ENCODE measurements around the gene THAP7.

THAP7 gene

DNA sequence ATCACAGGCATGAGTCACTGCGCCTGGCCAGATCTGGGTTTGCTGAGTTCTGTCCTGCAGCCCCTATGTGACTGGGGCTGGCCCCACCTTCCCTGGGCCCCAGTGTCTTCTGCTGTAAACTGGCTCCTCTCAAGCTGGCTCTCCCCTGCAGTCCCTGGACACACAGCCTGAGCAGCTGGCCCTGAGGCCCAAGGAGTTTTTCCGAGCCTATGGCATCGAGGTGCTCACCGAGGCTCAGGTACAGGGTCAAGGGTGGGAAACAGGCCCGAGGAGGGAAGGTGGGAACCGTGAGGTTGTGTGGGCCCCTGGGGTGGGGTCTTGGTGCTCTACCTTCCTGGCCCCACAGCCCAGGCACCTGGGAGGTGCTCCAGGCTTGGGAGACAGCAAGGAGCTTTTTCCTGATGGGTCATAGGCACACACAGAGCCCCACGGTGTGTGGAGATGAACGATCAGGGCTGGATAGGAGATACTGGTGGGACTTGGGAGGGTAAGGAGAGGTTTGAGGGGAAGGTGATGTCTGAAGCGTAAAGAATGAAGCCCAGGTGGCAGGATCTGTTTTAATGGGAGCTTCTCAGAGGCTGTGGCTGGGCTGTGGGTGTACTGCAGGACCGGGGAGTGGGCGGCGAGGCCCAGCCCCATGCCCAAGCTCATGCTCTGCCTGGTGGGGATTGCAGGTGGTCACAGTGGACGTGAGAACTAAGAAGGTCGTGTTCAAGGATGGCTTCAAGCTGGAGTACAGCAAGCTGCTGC, 26.2 kb downstream of the THAP7 start:
- Histone ChIP-seq H3K9me3 (replicated peaks in 1 of 2; ENCODE audit: control insufficient read depth in 2 of 2, insufficient read depth in 1 of 2, low read depth in 1 of 2, low read length in 2 of 2) (peaks cover 7 to 9% of the 10 kb centered on the region in 2 donors), H2BK5ac (ENCODE audit: low read length) (no peak overlapping the region), H2BK12ac (ENCODE audit: low read length) (peak overlapping the region; percentile 47), H3K4me2 (ENCODE audit: insufficient read depth, low read length, poor library complexity, severe bottlenecking) (no peak overlapping the region), H2BK15ac (ENCODE audit: low read length) (no peak overlapping the region), H3K79me1 (ENCODE audit: low read depth, low read length) (no peaks in the 10 kb centered on the region), H3K4me3 (ENCODE audit: low read length in 2 of 2) (no peak overlapping the region), H3K18ac (ENCODE audit: low read length) (no peak overlapping the region), H2AK5ac (ENCODE audit: low read depth, low read length) (no peak overlapping the region), H3K14ac (ENCODE audit: low read length) (peak overlapping the region; percentile 23), H3K4me1 (ENCODE audit: control insufficient read depth in 2 of 2, insufficient read depth in 1 of 2, low read depth in 1 of 2, low read length in 2 of 2) (peaks cover 18 to 33% of the 10 kb centered on the region in 2 donors), H3K27me3 (ENCODE audit: control insufficient read depth in 3 of 3, insufficient read depth in 3 of 3, low read depth in 1 of 3, low read length in 3 of 3) (no peaks in the 10 kb centered on the region), H4K8ac (ENCODE audit: low read depth, low read length) (no peak overlapping the region), H2AFZ (ENCODE audit: low read length) (no peak overlapping the region), H2BK120ac (ENCODE audit: low read depth, low read length) (peak overlapping the region; percentile 11), H4K91ac (ENCODE audit: low read depth, low read length, poor library complexity) (no peak overlapping the region), H3K4ac (ENCODE audit: low read length) (no peak overlapping the region), H3K27ac (replicated peaks; ENCODE audit: low read length) (no peak overlapping the region), H3K23ac (ENCODE audit: low read depth, low read length, poor library complexity) (peak overlapping the region; percentile 45), H3K9ac (ENCODE audit: low read depth, low read length, poor library complexity) (no peak overlapping the region), H3K36me3 (replicated peaks in 1 of 2; ENCODE audit: control insufficient read depth in 2 of 2, insufficient read depth in 2 of 2, low read length in 2 of 2) (no peaks in the 10 kb centered on the region)
- DNase-seq (ENCODE audit: low spot score), result no peak
- no CpG with 5 or more reads among the region's 14 CpGs for WGBS, 2 donors (ENCODE audit: extremely low coverage in 2 of 2, insufficient read length in 2 of 2, insufficient replicate concordance in 1 of 2)

DNA sequence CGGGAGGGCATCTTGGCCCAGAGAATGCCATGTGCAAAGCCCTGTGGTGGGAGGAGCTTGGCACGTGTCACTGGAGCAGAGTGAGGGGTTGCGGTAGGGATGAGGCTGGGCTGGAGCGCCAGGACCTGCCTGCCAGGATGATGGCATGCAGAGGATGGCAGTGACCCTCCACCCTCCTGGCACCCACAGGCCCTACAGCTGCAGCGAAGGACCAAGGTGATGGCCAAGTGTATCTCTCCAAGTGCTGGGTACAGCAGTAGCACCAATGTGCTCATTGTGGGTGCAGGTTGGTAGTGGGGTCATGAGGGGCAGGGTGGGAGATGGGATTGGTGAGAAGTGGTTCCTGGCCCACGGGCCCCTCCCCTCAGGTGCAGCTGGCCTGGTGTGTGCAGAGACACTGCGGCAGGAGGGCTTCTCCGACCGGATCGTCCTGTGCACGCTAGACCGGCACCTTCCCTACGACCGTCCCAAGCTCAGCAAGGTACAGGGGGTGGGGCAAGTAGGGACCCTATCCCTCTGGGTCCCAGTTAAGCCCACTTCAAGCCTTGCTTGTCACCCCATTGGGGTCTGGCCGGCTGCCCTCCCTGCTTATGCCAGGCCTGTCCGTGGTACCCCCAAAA, 27.5 kb downstream of the THAP7 start:
- no peaks in the 10 kb centered on the region for H3K79me1 ChIP-seq (ENCODE audit: low read depth, low read length)
- H2BK12ac ChIP-seq (ENCODE audit: low read length), result peak overlapping the region; percentile 76
- no peak overlapping the region for H2AFZ ChIP-seq (ENCODE audit: low read length)
- WGBS, 2 donors (ENCODE audit: extremely low coverage in 2 of 2, insufficient read length in 2 of 2, insufficient replicate concordance in 1 of 2), result no CpG with 5 or more reads among the region's 16 CpGs
- no peaks in the 10 kb centered on the region for H3K27me3 ChIP-seq (ENCODE audit: control insufficient read depth in 3 of 3, insufficient read depth in 3 of 3, low read depth in 1 of 3, low read length in 3 of 3)
- H3K4me2 ChIP-seq (ENCODE audit: insufficient read depth, low read length, poor library complexity, severe bottlenecking), result no peak overlapping the region
- peak overlapping the region; percentile 79 for H2AK5ac ChIP-seq (ENCODE audit: low read depth, low read length)
- peak overlapping the region in 1 of 2 donors; percentile 10 for H3K4me3 ChIP-seq (ENCODE audit: low read length in 2 of 2)
- DNase-seq (ENCODE audit: low spot score), result no peak
- no peak overlapping the region for H3K27ac ChIP-seq (replicated peaks; ENCODE audit: low read length)
- H3K36me3 ChIP-seq (replicated peaks in 1 of 2; ENCODE audit: control insufficient read depth in 2 of 2, insufficient read depth in 2 of 2, low read length in 2 of 2), result no peaks in the 10 kb centered on the region
- no peak overlapping the region for H2BK5ac ChIP-seq (ENCODE audit: low read length)
- H4K91ac ChIP-seq (ENCODE audit: low read depth, low read length, poor library complexity), result no peak overlapping the region
- H2BK15ac ChIP-seq (ENCODE audit: low read length), result peak overlapping the region; percentile 84
- no peak overlapping the region for H3K14ac ChIP-seq (ENCODE audit: low read length)
- H3K4ac ChIP-seq (ENCODE audit: low read length), result peak overlapping the region; percentile 28
- peak overlapping the region; percentile 69 for H3K18ac ChIP-seq (ENCODE audit: low read length)
- H3K9ac ChIP-seq (ENCODE audit: low read depth, low read length, poor library complexity), result no peak overlapping the region
- peaks cover 15 to 24% of the 10 kb centered on the region in 2 donors for H3K4me1 ChIP-seq (ENCODE audit: control insufficient read depth in 2 of 2, insufficient read depth in 1 of 2, low read depth in 1 of 2, low read length in 2 of 2)
- H3K23ac ChIP-seq (ENCODE audit: low read depth, low read length, poor library complexity), result peak overlapping the region; percentile 35
- H3K9me3 ChIP-seq (replicated peaks in 1 of 2; ENCODE audit: control insufficient read depth in 2 of 2, insufficient read depth in 1 of 2, low read depth in 1 of 2, low read length in 2 of 2), result peaks cover 7 to 9% of the 10 kb centered on the region in 2 donors
- H4K8ac ChIP-seq (ENCODE audit: low read depth, low read length), result no peak overlapping the region
- H2BK120ac ChIP-seq (ENCODE audit: low read depth, low read length), result peak overlapping the region; percentile 73

DNA sequence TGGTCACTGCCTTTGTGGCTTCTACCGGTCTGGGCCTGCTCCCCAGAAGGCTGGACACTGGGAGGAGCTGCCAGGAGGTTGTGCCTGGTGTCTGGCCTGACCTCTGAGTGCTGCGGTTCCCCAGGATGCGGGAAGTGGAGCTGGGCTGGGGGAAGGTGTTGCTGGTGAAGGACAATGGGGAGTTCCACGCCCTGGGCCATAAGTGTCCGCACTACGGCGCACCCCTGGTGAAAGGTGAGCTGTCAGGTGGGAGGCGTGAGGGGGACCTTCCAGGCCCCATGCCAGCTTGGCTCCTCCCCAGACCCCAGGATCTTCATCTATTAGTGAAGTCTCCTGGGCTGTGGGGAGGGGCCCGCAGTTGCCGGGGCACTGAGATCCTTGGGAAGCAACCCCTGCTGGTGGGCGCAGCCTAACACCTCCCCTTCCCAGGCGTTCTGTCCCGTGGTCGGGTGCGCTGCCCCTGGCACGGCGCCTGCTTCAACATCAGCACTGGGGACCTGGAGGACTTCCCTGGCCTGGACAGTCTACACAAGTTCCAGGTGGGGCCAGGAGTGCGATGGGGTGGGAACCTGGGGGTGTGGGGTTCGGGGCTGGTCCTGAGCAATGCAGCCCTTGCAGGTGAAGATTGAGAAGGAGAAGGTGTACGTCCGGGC, 28.2 kb downstream of the THAP7 start:
- Histone ChIP-seq H2BK5ac (ENCODE audit: low read length) (no peak overlapping the region), H3K36me3 (replicated peaks in 1 of 2; ENCODE audit: control insufficient read depth in 2 of 2, insufficient read depth in 2 of 2, low read length in 2 of 2) (no peaks in the 10 kb centered on the region), H4K8ac (ENCODE audit: low read depth, low read length) (no peak overlapping the region), H4K91ac (ENCODE audit: low read depth, low read length, poor library complexity) (peak overlapping the region; percentile 4), H2AFZ (ENCODE audit: low read length) (peak overlapping the region; percentile 71), H2BK15ac (ENCODE audit: low read length) (peak overlapping the region; percentile 84), H3K9ac (ENCODE audit: low read depth, low read length, poor library complexity) (peak overlapping the region; percentile 31), H3K23ac (ENCODE audit: low read depth, low read length, poor library complexity) (peak overlapping the region; percentile 94), H3K4me1 (ENCODE audit: control insufficient read depth in 2 of 2, insufficient read depth in 1 of 2, low read depth in 1 of 2, low read length in 2 of 2) (peaks cover 15 to 25% of the 10 kb centered on the region in 2 donors), H3K79me1 (ENCODE audit: low read depth, low read length) (no peaks in the 10 kb centered on the region), H3K27ac (replicated peaks; ENCODE audit: low read length) (no peak overlapping the region), H3K4me3 (ENCODE audit: low read length in 2 of 2) (no peak overlapping the region), H3K9me3 (replicated peaks in 1 of 2; ENCODE audit: control insufficient read depth in 2 of 2, insufficient read depth in 1 of 2, low read depth in 1 of 2, low read length in 2 of 2) (peaks cover 5% of the 10 kb centered on the region in 2 donors), H2BK120ac (ENCODE audit: low read depth, low read length) (peak overlapping the region; percentile 77), H3K4me2 (ENCODE audit: insufficient read depth, low read length, poor library complexity, severe bottlenecking) (no peak overlapping the region), H3K18ac (ENCODE audit: low read length) (peak overlapping the region; percentile 88), H3K4ac (ENCODE audit: low read length) (no peak overlapping the region), H2BK12ac (ENCODE audit: low read length) (peak overlapping the region; percentile 80), H3K27me3 (ENCODE audit: control insufficient read depth in 3 of 3, insufficient read depth in 3 of 3, low read depth in 1 of 3, low read length in 3 of 3) (no peaks in the 10 kb centered on the region), H3K14ac (ENCODE audit: low read length) (peak overlapping the region; percentile 26), H2AK5ac (ENCODE audit: low read depth, low read length) (peak overlapping the region; percentile 79)
- no CpG with 5 or more reads among the region's 21 CpGs for whole genome bisulfite sequencing, 2 donors (ENCODE audit: extremely low coverage in 2 of 2, insufficient read length in 2 of 2, insufficient replicate concordance in 1 of 2)
- no peak for DNase-seq (ENCODE audit: low spot score)

Measured in neuronal stem cell (in vitro differentiated cells).